HG02759 (cell line): ENCODE measurements around the gene ZNF700.
A peak's percentile ranks its signal among the peaks of the same experiment; 100 is the strongest.
"Not testable (repeated sequence)": the region's sequence is repeated elsewhere in the genome, so short reads cannot be mapped to it uniquely, and the experiment has no call there.

Experiments used
- ATAC-seq: cut with Tn5 transposase; IDR thresholded peaks from one replicate; pipeline ENCODE4 v1.9.1; 2021; ENCODE audit warnings: mild to moderate bottlenecking, moderate library complexity; ENCODE audit not compliant: unreplicated experiment

ZNF700 gene

GRCh38 chr19:11924886-11925650 is at the start of gene ZNF700:
TSS of gene ZNF700 (plus strand) at chr19:11925107. CDS start at chr19:11925211, 104 bp downstream.
- peak; percentile 84 for ATAC-seq

- ATAC-seq, result not testable (repeated sequence)
Observed at GRCh38 chr19:11879687-11880266, 45.1 kb upstream of the ZNF700 start.

GRCh38 chr19:11880598-11880997 is 44.3 kb upstream of the ZNF700 start:
- no peak for ATAC-seq

- ATAC-seq, result no peak
Observed at GRCh38 chr19:11881151-11881800, 43.6 kb upstream of the ZNF700 start.

- no peak for ATAC-seq
Observed at GRCh38 chr19:11882606-11883005, 42.3 kb upstream of the ZNF700 start.

- peak; percentile 13 for ATAC-seq
Observed at GRCh38 chr19:11887234-11887610, 37.7 kb upstream of the ZNF700 start.

- ATAC-seq, result peak; percentile 67
Observed at GRCh38 chr19:11887611-11888531, 37.0 kb upstream of the ZNF700 start, which contains the start of gene ZNF69. TSS of gene ZNF69 (plus strand) at chr19:11887782. CDS start at chr19:11887924, 142 bp downstream.

GRCh38 chr19:11889901-11890300 is 35.0 kb upstream of the ZNF700 start:
- ATAC-seq, result not testable (repeated sequence)

GRCh38 chr19:11890634-11891033 is 34.3 kb upstream of the ZNF700 start:
- ATAC-seq, result no peak

- no peak for ATAC-seq
Observed at GRCh38 chr19:11894851-11895250, 30.1 kb upstream of the ZNF700 start.

GRCh38 chr19:11902228-11902627 is 22.7 kb upstream of the ZNF700 start:
- no peak for ATAC-seq

GRCh38 chr19:11905928-11906327 is 19.0 kb upstream of the ZNF700 start:
- ATAC-seq, result no peak

- not testable (repeated sequence) for ATAC-seq
Observed at GRCh38 chr19:11911937-11912336, 13.0 kb upstream of the ZNF700 start.

- ATAC-seq, result not testable (repeated sequence)
Observed at GRCh38 chr19:11914417-11915051, 10.4 kb upstream of the ZNF700 start.

- ATAC-seq, result no peak
Observed at GRCh38 chr19:11921852-11922495, 2.9 kb upstream of the ZNF700 start.

GRCh38 chr19:11925651-11926187 is 812 bp downstream of the ZNF700 start:
- not testable (repeated sequence) for ATAC-seq

- ATAC-seq, result no peak
Observed at GRCh38 chr19:11927227-11927626, 2.3 kb downstream of the ZNF700 start.

- no peak for ATAC-seq
Observed at GRCh38 chr19:11931051-11931450, 6.1 kb downstream of the ZNF700 start.

GRCh38 chr19:11931513-11931912 is 6.6 kb downstream of the ZNF700 start:
- no peak for ATAC-seq
